Stimulated activated CD8-positive, alpha-beta memory T cell treated with anti-CD3 and anti-CD28 coated beads, Interleukin-12 subunit alpha, Interleukin-12 subunit beta, amount 100 ng/mL, for 4 hours (primary cell): Measurements from ENCODE around the gene TSHR.

Experiments used
- DNase-seq: peaks from one replicate; pipeline ENCODE4 v3.0.0-alpha.2; 2020; ENCODE audit warnings: low read depth

The TSHR gene

GRCh38 chr14:81178063-81178462 is 222.6 kb downstream of the TSHR start:
- DNase-seq: no peak

GRCh38 chr14:81179631-81180030 is 224.2 kb downstream of the TSHR start:
- DNase-seq: no peak

- DNase-seq: no peak
Observed at GRCh38 chr14:81187832-81188522, 232.6 kb downstream of the TSHR start.

- DNase-seq: no peak
Observed at GRCh38 chr14:81192594-81192993, 237.2 kb downstream of the TSHR start.

GRCh38 chr14:81193924-81194633 is 238.7 kb downstream of the TSHR start:
- DNase-seq: no peak
